ENCODE measurements around the gene GID8.

DNA sequence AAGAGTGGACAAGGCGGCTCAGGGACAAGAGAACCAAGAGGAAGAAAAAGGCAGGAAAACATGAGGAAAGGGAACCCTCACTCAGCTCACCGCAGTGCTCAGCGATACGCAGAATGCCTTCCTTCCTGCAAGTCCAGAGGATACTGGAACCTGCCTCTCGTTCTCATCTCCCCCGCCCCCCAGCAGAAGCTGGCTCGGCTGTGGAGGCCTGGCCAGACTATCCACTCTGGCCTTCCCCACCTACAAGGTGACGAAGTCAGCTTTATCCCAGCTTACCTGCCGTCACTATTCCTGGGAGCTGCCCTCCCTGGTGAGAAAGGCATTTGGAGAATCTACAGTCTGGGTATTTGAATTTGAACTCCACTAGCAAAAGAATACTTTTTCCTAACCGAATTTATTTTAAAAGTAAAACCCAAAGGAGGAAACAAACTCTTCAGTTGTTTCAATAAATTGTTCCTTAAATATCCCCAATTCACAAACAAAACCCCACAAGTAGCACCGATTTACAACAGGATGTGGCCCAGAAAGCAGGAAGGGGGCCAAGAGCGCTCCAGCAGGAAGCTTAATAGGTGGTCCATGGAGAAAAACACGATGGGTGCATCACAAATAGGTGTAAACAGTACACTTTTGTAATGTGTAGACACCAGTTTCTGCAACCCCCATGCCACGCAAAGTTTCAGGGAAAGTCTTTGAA is 9.6 kb upstream of the GID8 start:
- TF ChIP-seq, protein P1, sequence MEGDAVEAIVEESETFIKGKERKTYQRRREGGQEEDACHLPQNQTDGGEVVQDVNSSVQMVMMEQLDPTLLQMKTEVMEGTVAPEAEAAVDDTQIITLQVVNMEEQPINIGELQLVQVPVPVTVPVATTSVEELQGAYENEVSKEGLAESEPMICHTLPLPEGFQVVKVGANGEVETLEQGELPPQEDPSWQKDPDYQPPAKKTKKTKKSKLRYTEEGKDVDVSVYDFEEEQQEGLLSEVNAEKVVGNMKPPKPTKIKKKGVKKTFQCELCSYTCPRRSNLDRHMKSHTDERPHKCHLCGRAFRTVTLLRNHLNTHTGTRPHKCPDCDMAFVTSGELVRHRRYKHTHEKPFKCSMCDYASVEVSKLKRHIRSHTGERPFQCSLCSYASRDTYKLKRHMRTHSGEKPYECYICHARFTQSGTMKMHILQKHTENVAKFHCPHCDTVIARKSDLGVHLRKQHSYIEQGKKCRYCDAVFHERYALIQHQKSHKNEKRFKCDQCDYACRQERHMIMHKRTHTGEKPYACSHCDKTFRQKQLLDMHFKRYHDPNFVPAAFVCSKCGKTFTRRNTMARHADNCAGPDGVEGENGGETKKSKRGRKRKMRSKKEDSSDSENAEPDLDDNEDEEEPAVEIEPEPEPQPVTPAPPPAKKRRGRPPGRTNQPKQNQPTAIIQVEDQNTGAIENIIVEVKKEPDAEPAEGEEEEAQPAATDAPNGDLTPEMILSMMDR (IDR thresholded peaks at IDR 0.05; ENCODE audit: low read depth, low read length, poor library complexity, severe bottlenecking): no peak
- no peak for TF ChIP-seq EZH2phosphoT487 (IDR thresholded peaks at IDR 0.05; ENCODE audit: borderline replicate concordance, low read length)
